Activated CD8-positive, alpha-beta memory T cell treated with anti-CD3 and anti-CD28 coated beads, Interleukin-2, amount 10 ng/mL, durations not matched to agents 7 days and 5 days (primary cell): ENCODE data around the gene HOXA4. TPM values are rescaled to one million over a fixed set of nuclear protein-coding genes. Genes with fewer than 3 reads are reported as not detected.

Source experiments
- ATAC-seq: fragments of 150-1000 bp; cut with Tn5 transposase; one replicate; pipeline ENCODE4 v1.10.0; 2021; ENCODE audit warnings: moderate library complexity
- CTCF ChIA-PET: fragments of 350-600 bp; sonication (Branson Sonifier 250); formaldehyde crosslinking; loops from one replicate; lab custom pipeline; 2021; ENCODE audit warnings: antibody characterized with exemption; lab: Charles Lee
- DNase-seq: peaks from one replicate; pipeline ENCODE4 v3.0.0-alpha.2; 2020
- H3K27ac Mint-ChIP-seq: one replicate; pipeline ENCODE4 v1.8.0; 2021; ENCODE audit warnings: mild to moderate bottlenecking, mixed read lengths
- H3K27me3 Mint-ChIP-seq: one replicate; pipeline ENCODE4 v1.8.0; 2021; ENCODE audit warnings: mixed read lengths
- H3K36me3 Mint-ChIP-seq: one replicate; pipeline ENCODE4 v1.8.0; 2021; ENCODE audit warnings: mild to moderate bottlenecking, mixed read lengths
- H3K4me1 Mint-ChIP-seq: one replicate; pipeline ENCODE4 v1.8.0; 2021; ENCODE audit warnings: mixed read lengths
- H3K4me3 Mint-ChIP-seq: one replicate; pipeline ENCODE4 v1.8.0; 2021; ENCODE audit warnings: mild to moderate bottlenecking, moderate library complexity, mixed read lengths
- H3K9me3 Mint-ChIP-seq: one replicate; pipeline ENCODE4 v1.8.0; 2022; ENCODE audit warnings: low read depth, mixed read lengths
- total RNA-seq, 2 experiments: library from RNA; stranded (reverse); gene quantifications; one replicate each; pipeline ENCODE4 v1.2.3, GENCODE V29; 2021

The HOXA4 gene
- total RNA-seq, 2 experiments from 2014 or later = not detected

- no peak for DNase-seq
- H3K36me3 Mint-ChIP-seq = no peaks in the 10 kb centered on the region
- ATAC-seq = no peak
- no peak overlapping the region for H3K27ac Mint-ChIP-seq
- peaks cover 3% of the 10 kb centered on the region for H3K4me1 Mint-ChIP-seq
- H3K4me3 Mint-ChIP-seq = no peak overlapping the region
- peaks cover 37% of the 10 kb centered on the region for H3K27me3 Mint-ChIP-seq
- CTCF ChIA-PET = interaction anchor here (1.0 to 1.3 kb wide), 2 partner anchors 17 to 48 kb away, joined by 3 read pairs; no protein-coding TSS in a partner anchor
- no peaks in the 10 kb centered on the region for H3K9me3 Mint-ChIP-seq
Observed at GRCh38 chr7:27143950-27144780, 13.6 kb upstream of the HOXA4 start.

DNA sequence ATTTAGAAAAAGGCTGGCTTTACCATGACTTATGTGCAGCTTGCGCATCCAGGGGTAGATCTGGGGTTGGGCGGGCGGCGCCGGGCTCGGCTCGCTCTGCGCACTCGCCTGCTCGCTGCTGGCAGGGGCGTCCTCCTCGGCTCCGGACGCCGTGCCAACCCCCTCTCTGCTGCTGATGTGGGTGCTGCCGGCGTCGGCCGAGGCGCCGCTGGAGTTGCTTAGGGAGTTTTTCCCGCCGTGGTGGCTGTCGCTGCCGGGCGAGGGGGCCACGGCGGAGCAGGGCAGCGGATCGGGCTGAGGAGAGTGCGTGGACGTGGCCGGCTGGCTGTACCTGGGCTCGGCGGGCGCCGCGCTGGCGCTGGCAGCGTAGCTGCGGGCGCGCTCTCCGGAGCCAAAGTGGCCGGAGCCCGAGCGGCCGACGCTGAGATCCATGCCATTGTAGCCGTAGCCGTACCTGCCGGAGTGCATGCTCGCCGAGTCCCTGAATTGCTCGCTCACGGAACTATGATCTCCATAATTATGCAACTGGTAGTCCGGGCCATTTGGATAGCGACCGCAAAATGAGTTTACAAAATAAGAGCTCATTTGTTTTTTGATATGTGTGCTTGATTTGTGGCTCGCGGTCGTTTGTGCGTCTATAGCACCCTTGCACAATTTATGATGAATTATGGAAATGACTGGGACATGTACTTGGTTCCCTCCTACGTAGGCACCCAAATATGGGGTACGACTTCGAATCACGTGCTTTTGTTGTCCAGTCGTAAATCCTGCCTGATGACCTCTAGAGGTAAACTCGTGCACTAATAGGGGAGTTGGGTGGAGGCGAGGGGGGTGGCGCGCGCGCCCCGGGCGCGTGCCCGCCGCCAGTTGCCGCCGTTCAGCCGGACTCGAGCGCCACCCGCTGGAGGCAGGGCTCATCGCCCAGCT is 12.7 kb upstream of the HOXA4 start, which contains the start of gene HOXA5:
TSS of gene HOXA5 (minus strand) at position 659 of the 927 bp plus-strand sequence. CDS start at position 585, 74 bp downstream.
- no peak for DNase-seq
- peaks cover 35% of the 10 kb centered on the region for H3K27me3 Mint-ChIP-seq
- no peaks in the 10 kb centered on the region for H3K9me3 Mint-ChIP-seq
- no peak within 1 kb of the TSS for H3K27ac Mint-ChIP-seq
- ATAC-seq = no peak
- H3K4me1 Mint-ChIP-seq = peaks cover 3% of the 10 kb centered on the region
- H3K4me3 Mint-ChIP-seq = no peak within 1 kb of the TSS
- CTCF ChIA-PET = interaction anchor here (1.3 kb wide), 1 partner anchor 47 kb away, joined by 3 read pairs; no protein-coding TSS in a partner anchor
- no peaks in the 10 kb centered on the region for H3K36me3 Mint-ChIP-seq

DNA sequence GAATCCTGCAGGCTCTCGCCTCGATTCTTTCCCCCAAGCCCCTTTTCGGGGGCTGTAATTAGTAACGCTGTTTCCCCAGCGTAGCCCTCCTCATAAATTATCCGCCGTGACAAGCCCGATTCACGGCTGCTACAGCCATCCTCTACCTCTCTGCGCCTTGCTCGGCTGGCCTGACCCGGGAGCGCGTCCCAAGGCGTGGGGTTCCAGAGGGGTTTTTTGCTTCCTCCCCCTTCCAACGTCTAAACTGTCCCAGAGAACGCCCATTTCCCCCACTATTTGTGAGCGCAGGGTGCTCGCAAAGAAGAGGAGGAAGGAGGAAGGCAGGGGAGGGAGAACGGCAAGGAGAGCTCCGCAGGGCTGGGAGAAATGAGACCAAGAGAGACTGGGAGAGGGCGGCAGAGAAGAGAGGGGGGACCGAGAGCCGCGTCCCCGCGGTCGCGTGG is 12.0 kb upstream of the HOXA4 start:
- Mint-ChIP-seq H3K9me3 (no peaks in the 10 kb centered on the region), H3K36me3 (no peaks in the 10 kb centered on the region), H3K4me1 (no peaks in the 10 kb centered on the region), H3K27ac (no peak overlapping the region), H3K27me3 (peaks cover 36% of the 10 kb centered on the region), H3K4me3 (no peak overlapping the region)
- DNase-seq (no peak), ATAC-seq (no peak)
- CTCF ChIA-PET = no interaction called here

DNA sequence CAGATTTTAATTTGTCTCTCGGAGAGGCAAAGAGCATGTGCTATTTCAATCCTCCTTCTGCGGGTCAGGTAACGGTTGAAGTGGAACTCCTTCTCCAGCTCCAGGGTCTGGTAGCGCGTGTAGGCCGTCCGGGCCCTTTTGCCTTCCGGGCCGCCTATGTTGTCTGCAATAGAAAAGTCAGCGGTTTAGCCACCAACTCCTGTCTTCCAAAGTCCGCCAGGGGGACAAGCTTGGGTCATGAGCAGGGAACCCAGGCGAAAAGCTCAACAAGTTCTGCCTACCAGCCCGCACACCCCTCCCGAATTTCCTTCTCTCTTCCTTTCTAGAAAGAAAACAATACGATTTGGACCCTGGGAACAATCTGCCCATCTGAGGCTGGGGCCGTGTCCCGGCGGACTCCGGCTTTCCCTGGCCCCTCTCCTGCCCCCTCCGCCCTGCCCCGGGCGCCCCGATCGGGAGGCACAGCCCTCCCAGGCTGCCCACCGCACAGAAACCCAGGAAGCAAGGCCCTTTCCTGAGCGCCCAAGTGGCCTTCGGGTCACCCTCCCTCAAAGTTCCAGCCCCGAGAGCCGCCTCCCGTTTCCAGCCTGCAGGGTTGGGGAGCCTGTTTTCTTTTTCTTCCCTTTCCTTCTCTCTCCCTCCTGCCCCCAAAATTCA is 11.5 kb upstream of the HOXA4 start:
- no peaks in the 10 kb centered on the region for H3K4me1 Mint-ChIP-seq
- H3K27me3 Mint-ChIP-seq = peaks cover 36% of the 10 kb centered on the region
- ATAC-seq (no peak), DNase-seq (no peak)
- no peaks in the 10 kb centered on the region for H3K9me3 Mint-ChIP-seq
- no peak overlapping the region for H3K4me3 Mint-ChIP-seq
- CTCF ChIA-PET = interaction anchor here (0.7 to 1.3 kb wide), 2 partner anchors 10 to 19 kb away, joined by 3 read pairs; partner anchors contain the start of gene HOXA3
- H3K36me3 Mint-ChIP-seq = no peaks in the 10 kb centered on the region
- H3K27ac Mint-ChIP-seq = no peak overlapping the region

DNA sequence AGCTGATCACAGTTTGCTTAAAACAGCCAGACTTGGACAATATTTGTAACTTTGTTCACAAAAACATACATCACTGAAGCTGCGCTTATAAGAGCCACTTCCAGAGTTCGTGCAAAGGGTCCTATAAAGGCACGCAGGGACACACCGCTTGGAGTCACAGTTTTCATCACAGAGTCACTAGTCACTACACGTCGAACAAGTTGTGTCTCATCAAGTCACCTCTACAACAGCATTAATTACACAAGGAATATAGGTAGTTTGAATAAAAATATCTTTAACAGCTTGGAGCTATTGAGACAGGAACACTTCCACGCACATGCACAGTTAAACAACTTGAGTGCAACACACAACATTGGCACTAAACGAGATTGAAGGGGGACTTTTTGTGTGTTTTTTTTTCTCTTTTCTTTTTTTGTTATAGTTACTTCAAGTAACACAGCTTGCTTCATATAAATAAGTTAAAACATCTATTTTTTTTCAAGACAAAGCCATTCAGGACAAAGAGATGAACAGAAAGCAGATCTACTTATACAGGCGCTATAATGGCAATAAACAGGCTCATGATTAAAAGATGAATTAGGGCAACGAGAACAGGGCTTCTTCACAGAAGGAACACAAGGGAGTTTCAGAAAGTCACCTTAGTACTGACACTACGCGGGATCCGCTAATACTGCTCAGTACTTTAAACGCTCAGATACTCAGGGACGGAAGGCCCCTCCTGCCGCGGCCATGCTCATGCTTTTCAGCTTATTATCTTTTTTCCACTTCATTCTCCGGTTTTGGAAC is 10.8 kb upstream of the HOXA4 start:
- Mint-ChIP-seq H3K9me3 (no peaks in the 10 kb centered on the region), H3K27me3 (peaks cover 36% of the 10 kb centered on the region), H3K4me3 (no peak overlapping the region), H3K27ac (no peak overlapping the region), H3K36me3 (no peaks in the 10 kb centered on the region), H3K4me1 (no peaks in the 10 kb centered on the region)
- CTCF ChIA-PET = interaction anchor here (0.7 to 1.3 kb wide), 2 partner anchors 11 to 20 kb away, joined by 3 read pairs; partner anchors contain the start of gene HOXA3
- no peak for DNase-seq
- no peak for ATAC-seq

- Mint-ChIP-seq H3K27me3 (peaks cover 39% of the 10 kb centered on the region), H3K36me3 (no peaks in the 10 kb centered on the region), H3K9me3 (no peaks in the 10 kb centered on the region), H3K27ac (no peak overlapping the region), H3K4me1 (peaks cover 10% of the 10 kb centered on the region), H3K4me3 (no peak overlapping the region)
- CTCF ChIA-PET = interaction anchor here (1.3 kb wide), 1 partner anchor 21 kb away, joined by 3 read pairs; no protein-coding TSS in a partner anchor
- DNase-seq (no peak), ATAC-seq (no peak)
Observed at GRCh38 chr7:27140126-27140857, 9.7 kb upstream of the HOXA4 start.

- H3K4me1 Mint-ChIP-seq = peaks cover 17% of the 10 kb centered on the region
- H3K9me3 Mint-ChIP-seq = no peaks in the 10 kb centered on the region
- no peaks in the 10 kb centered on the region for H3K36me3 Mint-ChIP-seq
- DNase-seq (no peak), ATAC-seq (no peak)
- CTCF ChIA-PET = no interaction called here
- H3K4me3 Mint-ChIP-seq = no peak overlapping the region
- peaks cover 45% of the 10 kb centered on the region for H3K27me3 Mint-ChIP-seq
- no peak overlapping the region for H3K27ac Mint-ChIP-seq
Observed at GRCh38 chr7:27139334-27140125, 9.0 kb upstream of the HOXA4 start.

- DNase-seq (no peak), ATAC-seq (no peak)
- no peaks in the 10 kb centered on the region for H3K36me3 Mint-ChIP-seq
- CTCF ChIA-PET = no interaction called here
- peaks cover 48% of the 10 kb centered on the region for H3K27me3 Mint-ChIP-seq
- no peak overlapping the region for H3K4me3 Mint-ChIP-seq
- peaks cover 23% of the 10 kb centered on the region for H3K4me1 Mint-ChIP-seq
- no peak overlapping the region for H3K27ac Mint-ChIP-seq
- no peaks in the 10 kb centered on the region for H3K9me3 Mint-ChIP-seq
Observed at GRCh38 chr7:27138985-27139333, 8.4 kb upstream of the HOXA4 start.

DNA sequence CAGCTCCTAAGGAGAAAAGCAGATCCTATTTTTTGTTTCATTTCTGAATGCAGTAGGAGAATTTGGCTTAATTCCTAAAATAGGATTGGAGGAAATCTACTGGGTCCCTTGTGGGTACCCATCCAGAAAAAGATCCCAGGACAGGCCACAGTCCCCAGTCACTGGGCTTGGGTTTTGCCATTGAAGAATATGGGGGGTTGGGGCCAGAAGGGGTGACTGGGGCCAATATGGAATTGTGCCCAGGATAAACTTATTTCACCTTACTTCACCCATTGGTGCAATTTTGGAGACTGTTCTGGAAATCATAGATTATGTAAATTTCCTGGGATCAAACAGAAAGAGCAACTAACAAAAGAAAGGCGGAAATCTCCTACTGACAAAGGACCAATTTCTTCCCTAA is 7.9 kb upstream of the HOXA4 start:
- peaks cover 27% of the 10 kb centered on the region for H3K4me1 Mint-ChIP-seq
- no peak overlapping the region for H3K4me3 Mint-ChIP-seq
- no peak overlapping the region for H3K27ac Mint-ChIP-seq
- peaks cover 53% of the 10 kb centered on the region for H3K27me3 Mint-ChIP-seq
- no peak for DNase-seq
- CTCF ChIA-PET = no interaction called here
- no peaks in the 10 kb centered on the region for H3K9me3 Mint-ChIP-seq
- no peak for ATAC-seq
- no peaks in the 10 kb centered on the region for H3K36me3 Mint-ChIP-seq

DNA sequence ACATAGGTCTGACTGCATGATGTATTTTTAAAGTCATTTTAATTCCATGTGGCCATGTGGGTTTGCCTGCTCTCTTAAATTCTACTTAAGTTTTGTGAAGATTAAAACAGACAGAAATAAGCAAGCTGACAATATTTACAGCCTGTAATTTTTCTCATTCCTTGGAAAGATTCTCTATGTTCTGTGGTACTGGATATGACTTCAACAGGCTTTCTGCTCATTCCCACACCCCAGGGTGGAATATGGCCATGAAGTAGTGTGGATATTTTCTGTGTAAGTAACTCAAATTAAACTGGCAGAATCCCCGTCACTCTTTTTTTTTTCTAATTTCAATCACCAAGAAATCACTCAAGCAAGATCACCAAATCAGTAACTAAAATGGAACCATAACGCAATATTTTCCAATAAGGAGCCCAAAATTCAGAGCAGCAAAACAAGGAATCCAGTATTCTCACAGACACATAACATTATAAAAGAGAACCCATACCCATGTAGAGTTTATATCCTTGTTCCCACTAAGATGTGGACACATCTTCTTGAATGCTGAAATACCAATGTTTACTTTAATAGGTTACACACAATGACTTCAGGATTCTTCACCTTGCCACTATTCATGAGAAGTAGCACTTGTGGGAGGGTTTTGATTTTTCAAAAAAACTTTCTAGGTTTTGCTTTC is 7.2 kb upstream of the HOXA4 start:
- CTCF ChIA-PET = no interaction called here
- DNase-seq (no peak), ATAC-seq (no peak)
- no peaks in the 10 kb centered on the region for H3K9me3 Mint-ChIP-seq
- H3K27ac Mint-ChIP-seq = no peak overlapping the region
- H3K4me1 Mint-ChIP-seq = peaks cover 31% of the 10 kb centered on the region
- peaks cover 60% of the 10 kb centered on the region for H3K27me3 Mint-ChIP-seq
- no peaks in the 10 kb centered on the region for H3K36me3 Mint-ChIP-seq
- H3K4me3 Mint-ChIP-seq = no peak overlapping the region

GRCh38 chr7:27134392-27134791 is 3.8 kb upstream of the HOXA4 start:
- ATAC-seq (no peak), DNase-seq (peak; percentile 51)
- H3K4me3 Mint-ChIP-seq = no peak overlapping the region
- no peaks in the 10 kb centered on the region for H3K36me3 Mint-ChIP-seq
- CTCF ChIA-PET = interaction anchor here (0.5 to 1.9 kb wide), 3 partner anchors 17 to 35 kb away, joined by 3 to 5 read pairs (median 3); no protein-coding TSS in a partner anchor
- H3K27ac Mint-ChIP-seq = no peak overlapping the region
- H3K4me1 Mint-ChIP-seq = peaks cover 33% of the 10 kb centered on the region
- H3K27me3 Mint-ChIP-seq = peaks cover 77% of the 10 kb centered on the region
- H3K9me3 Mint-ChIP-seq = no peaks in the 10 kb centered on the region
